Measurements from ENCODE around the gene C16orf54. TPM values are rescaled to one million over a fixed set of nuclear protein-coding genes. Genes with fewer than 3 reads are reported as not detected.

Gene C16orf54
- total RNA-seq, 6 experiments from 2014 or later: not detected

- H3K4me3 Mint-ChIP-seq: no peak overlapping the region
- no peaks in the 10 kb centered on the region for H3K9me3 Mint-ChIP-seq
- H3K4me1 Mint-ChIP-seq (ENCODE audit: low read depth): peaks cover 7% of the 10 kb centered on the region; the same call in 1 of the 2 replicates
- H3K36me3 Mint-ChIP-seq (ENCODE audit: low read depth): no peaks in the 10 kb centered on the region
- TF ChIP-seq CTCF (IDR thresholded peaks at IDR 0.05): no peak
- no peak for DNase-seq
- no peak overlapping the region for H3K27ac Mint-ChIP-seq
- peaks cover 18% of the 10 kb centered on the region for H3K27me3 Mint-ChIP-seq (ENCODE audit: insufficient read depth)
Observed at GRCh38 chr16:29720703-29721102, 25.1 kb downstream of the C16orf54 start.

- Mint-ChIP-seq H3K4me3 (no peak overlapping the region), H3K4me1 (ENCODE audit: low read depth) (peaks cover 7% of the 10 kb centered on the region; the same call in 1 of the 2 replicates), H3K36me3 (ENCODE audit: low read depth) (no peaks in the 10 kb centered on the region), H3K27me3 (ENCODE audit: insufficient read depth) (peaks cover 26% of the 10 kb centered on the region), H3K27ac (no peak overlapping the region), H3K9me3 (no peaks in the 10 kb centered on the region)
- no peak for TF ChIP-seq CTCF (IDR thresholded peaks at IDR 0.05)
- no peak for DNase-seq
Observed at GRCh38 chr16:29719063-29719462, 26.7 kb downstream of the C16orf54 start.

GRCh38 chr16:29717113-29717512 is 28.7 kb downstream of the C16orf54 start:
- no peaks in the 10 kb centered on the region for H3K36me3 Mint-ChIP-seq (ENCODE audit: low read depth)
- H3K4me1 Mint-ChIP-seq (ENCODE audit: low read depth): peaks cover 7% of the 10 kb centered on the region; the same call in 1 of the 2 replicates

GRCh38 chr16:29714972-29715371 is 30.8 kb downstream of the C16orf54 start:
- no peak for DNase-seq
- no peak overlapping the region for H3K27ac Mint-ChIP-seq
- peaks cover 28% of the 10 kb centered on the region for H3K27me3 Mint-ChIP-seq (ENCODE audit: insufficient read depth)
- no peak for TF ChIP-seq CTCF (IDR thresholded peaks at IDR 0.05)
- H3K4me3 Mint-ChIP-seq: no peak overlapping the region
- no peaks in the 10 kb centered on the region for H3K36me3 Mint-ChIP-seq (ENCODE audit: low read depth)
- H3K4me1 Mint-ChIP-seq (ENCODE audit: low read depth): peaks cover 9% of the 10 kb centered on the region
- H3K9me3 Mint-ChIP-seq: no peaks in the 10 kb centered on the region; the same call in 1 of the 2 replicates

More at GRCh38 chr16:29717113-29717512, 28.7 kb downstream of the C16orf54 start:
- no peak for TF ChIP-seq CTCF (IDR thresholded peaks at IDR 0.05)
- no peaks in the 10 kb centered on the region for H3K9me3 Mint-ChIP-seq
- peaks cover 26% of the 10 kb centered on the region for H3K27me3 Mint-ChIP-seq (ENCODE audit: insufficient read depth)
- no peak overlapping the region for H3K27ac Mint-ChIP-seq
- no peak overlapping the region for H3K4me3 Mint-ChIP-seq
- no peak for DNase-seq

- Mint-ChIP-seq H3K27me3 (ENCODE audit: insufficient read depth) (peaks cover 28% of the 10 kb centered on the region), H3K9me3 (no peaks in the 10 kb centered on the region; the same call in 1 of the 2 replicates), H3K27ac (no peak overlapping the region), H3K4me1 (ENCODE audit: low read depth) (peaks cover 15% of the 10 kb centered on the region), H3K4me3 (no peak overlapping the region), H3K36me3 (ENCODE audit: low read depth) (no peaks in the 10 kb centered on the region)
- DNase-seq: no peak
- no peak for TF ChIP-seq CTCF (IDR thresholded peaks at IDR 0.05)
Observed at GRCh38 chr16:29714396-29714795, 31.4 kb downstream of the C16orf54 start.

GRCh38 chr16:29712809-29713208 is 33.0 kb downstream of the C16orf54 start:
- DNase-seq: no peak
- no peaks in the 10 kb centered on the region; the same call in 1 of the 2 replicates for H3K9me3 Mint-ChIP-seq
- H3K4me3 Mint-ChIP-seq: no peak overlapping the region
- H3K27ac Mint-ChIP-seq: no peak overlapping the region
- no peak for TF ChIP-seq CTCF (IDR thresholded peaks at IDR 0.05)
- peaks cover 15% of the 10 kb centered on the region for H3K4me1 Mint-ChIP-seq (ENCODE audit: low read depth)
- no peaks in the 10 kb centered on the region for H3K36me3 Mint-ChIP-seq (ENCODE audit: low read depth)
- peaks cover 20% of the 10 kb centered on the region for H3K27me3 Mint-ChIP-seq (ENCODE audit: insufficient read depth)

Data from HFFc6 (cell line).